K562 (cell line): ENCODE measurements around the gene LRRC47. TPM values are rescaled to one million over a fixed set of nuclear protein-coding genes. Genes with fewer than 3 reads are reported as not detected.

ENCODE experiments used
- ATAC-seq: fragments of 200-7000 bp; cut with Tn5 transposase; 3 replicates; pipeline ENCODE4 v1.9.1; 2020; ENCODE audit warnings: moderate library complexity
- BruUV-seq: library from RNA; stranded (reverse); fragments of 400-500 nt; replicated peaks from 2 replicates; lab custom pipeline; 2021; lab: Mats Ljungman, UMichigan
- CTCF ChIA-PET: fragments of 300-600 bp; formaldehyde crosslinking; extraction: SDS; loops from one replicate; lab custom pipeline; 2021; ENCODE audit warnings: low intra/inter-chr PET ratio; lab: Yijun Ruan, JAX
- POLR2A ChIA-PET: fragments of 300-600, 350-650 bp; sonication (Branson Sonifier 250); formaldehyde crosslinking; extraction: SDS; loops from one replicate; lab custom pipeline; 2021; ENCODE audit warnings: antibody characterized with exemption, inconsistent platforms; lab: Yijun Ruan, JAX
- DNase-seq, 4 experiments: peaks; one replicate each; pipeline versions ENCODE4 v3.0.0 to v3.0.0-alpha.2; 2011 to 2018; ENCODE audit warnings: low spot score in 3 of 4, mixed read lengths in 3 of 4; ENCODE audit errors: extremely low read depth in 1 of 4
- FAIRE-seq: peaks from 2 replicates; lab custom pipeline; 2011; peaks lifted over from hg19 to GRCh38; lab: Jason Lieb, UNC
- H2AFZ ChIP-seq: 2 replicates; pipeline ENCODE4 v1.6.0; 2011; ENCODE audit warnings: low read depth, low read length, control low read depth, inconsistent platforms
- H3K27ac ChIP-seq: fragments of 200-600 bp; 3 replicates; pipeline ENCODE4 v1.8.0; 2011; ENCODE audit warnings: low read depth, mild to moderate bottlenecking, control low read depth, inconsistent platforms, low read length, moderate library complexity, mixed read lengths; ENCODE audit errors: extremely low read depth
- H3K27me3 ChIP-seq, 2 experiments: fragments of 300-600 bp in 1 of 2; 2 replicates in 1 of 2; 3 replicates in 1 of 2; pipeline versions ENCODE4 v1.6.0 to v1.8.0; 2011; ENCODE audit warnings: inconsistent platforms in 2 of 2, low read length in 2 of 2, mild to moderate bottlenecking in 1 of 2, mixed read lengths in 1 of 2, moderate library complexity in 1 of 2; ENCODE audit not compliant: control insufficient read depth in 2 of 2, insufficient read depth in 2 of 2
- H3K36me3 ChIP-seq: fragments of 300-600 bp; 3 replicates; pipeline ENCODE4 v1.8.0; 2011; ENCODE audit warnings: mild to moderate bottlenecking, low read length, inconsistent platforms; ENCODE audit not compliant: control insufficient read depth, insufficient read depth
- H3K4me1 ChIP-seq, 2 experiments: fragments of 200-600 bp in 1 of 2; replicated peaks in 1 of 2; 2 replicates in 1 of 2; 3 replicates in 1 of 2; pipeline versions ENCODE4 v1.5.1 to v1.8.0; 2011; ENCODE audit warnings: inconsistent platforms in 2 of 2, low read length in 2 of 2, mild to moderate bottlenecking in 1 of 2, mixed read lengths in 1 of 2, moderate library complexity in 1 of 2; ENCODE audit not compliant: control insufficient read depth in 2 of 2, insufficient read depth in 2 of 2
- H3K4me2 ChIP-seq: 2 replicates; pipeline ENCODE4 v1.6.1; 2011; ENCODE audit warnings: low read length, control low read depth, inconsistent platforms, mixed read lengths; ENCODE audit not compliant: insufficient read depth
- H3K4me3 ChIP-seq: fragments of 200-600 bp; sonication (generic), shearing (Covaris generic); 2 replicates; pipeline ENCODE4 v1.5.1; 2016; ENCODE audit warnings: control low read depth, inconsistent platforms
- H3K79me2 ChIP-seq: fragments of 200-600 bp; 3 replicates; pipeline ENCODE4 v1.8.0; 2011; ENCODE audit warnings: low read length, inconsistent platforms; ENCODE audit not compliant: control insufficient read depth, insufficient read depth
- H3K9ac ChIP-seq, 2 experiments: 2 replicates each; pipeline versions ENCODE4 v1.6.0 to v1.6.1; 2011; ENCODE audit warnings: low read depth in 2 of 2, low read length in 2 of 2, control low read depth in 1 of 2, inconsistent platforms in 1 of 2, mild to moderate bottlenecking in 1 of 2, mixed read lengths in 1 of 2; ENCODE audit not compliant: insufficient read depth in 1 of 2
- H3K9me1 ChIP-seq: one replicate; pipeline ENCODE4 v1.6.0; 2011; ENCODE audit warnings: inconsistent platforms, mild to moderate bottlenecking, low read length, moderate library complexity; ENCODE audit not compliant: control insufficient read depth, insufficient read depth
- H3K9me3 ChIP-seq: replicated peaks from 2 replicates; pipeline ENCODE4 v1.5.1; 2011; ENCODE audit warnings: low read depth, low read length, inconsistent platforms; ENCODE audit not compliant: control insufficient read depth, insufficient read depth
- H4K20me1 ChIP-seq: replicated peaks from 2 replicates; pipeline ENCODE4 v1.6.1; 2011; ENCODE audit warnings: low read length, inconsistent platforms, mixed read lengths; ENCODE audit not compliant: control insufficient read depth, insufficient read depth
- ARNT ChIP-seq, 2 experiments: fragments of 450-650 bp; IDR thresholded peaks; 2 replicates each; pipeline ENCODE4 v1.6.1; 2016; ENCODE audit warnings: mild to moderate bottlenecking in 1 of 2
- COPS2 ChIP-seq: fragments of 450-650 bp; conservative IDR thresholded peaks from 2 replicates; pipeline ENCODE4 v1.6.1; 2016; ENCODE audit warnings: mild to moderate bottlenecking, moderate library complexity
- EP300 ChIP-seq: IDR thresholded peaks from 2 replicates; pipeline ENCODE4 v1.6.1; 2012; ENCODE audit warnings: low read length, improper control_type of control experiment
- KAT2B ChIP-seq: IDR thresholded peaks from one replicate; pipeline ENCODE4 v1.6.1; 2012; ENCODE audit warnings: low read depth, mild to moderate bottlenecking, control low read depth, inconsistent platforms, low read length, moderate library complexity
- LARP7 ChIP-seq: fragments of 450-650 bp; IDR thresholded peaks from 2 replicates; pipeline ENCODE4 v1.6.1; 2016
- MAFK ChIP-seq: IDR thresholded peaks from 2 replicates; pipeline ENCODE4 v1.6.1; 2011; ENCODE audit warnings: low read length, improper control_type of control experiment
- PYGO2 ChIP-seq: fragments of 450-650 bp; IDR thresholded peaks from 2 replicates; pipeline ENCODE4 v1.6.1; 2016; ENCODE audit warnings: mild to moderate bottlenecking, missing genetic modification characterization, moderate library complexity, missing compliant biosample characterization
- SMARCA5 ChIP-seq: fragments of 450-650 bp; IDR thresholded peaks from 2 replicates; pipeline ENCODE4 v1.6.1; 2016
- STAT5A ChIP-seq: IDR thresholded peaks from 2 replicates; pipeline ENCODE4 v1.6.1; 2012; ENCODE audit warnings: low read length, inconsistent platforms, borderline replicate concordance
- SUPT5H ChIP-seq: fragments of 450-650 bp; IDR thresholded peaks from 2 replicates; pipeline ENCODE4 v1.6.1; 2016
- TGIF2 ChIP-seq: sonication (generic); formaldehyde crosslinking; IDR thresholded peaks from 2 replicates; pipeline ENCODE4 v1.8.1; 2022; ENCODE audit warnings: mild to moderate bottlenecking, missing genetic modification reagents, moderate library complexity
- U2AF2 ChIP-seq: fragments of 200-400 bp; formaldehyde crosslinking; optimal IDR thresholded peaks from 2 replicates; pipeline ENCODE3; 2017; ENCODE audit warnings: low read depth, mild to moderate bottlenecking, low read length
- YBX1 ChIP-seq: fragments of 450-650 bp; IDR thresholded peaks from 2 replicates; pipeline ENCODE4 v1.7.1; 2016; ENCODE audit warnings: mild to moderate bottlenecking
- WGBS: fragments of 100-300 bp; shearing (Covaris generic); methylation state at CpG from one replicate; pipeline ENCODE4 v1.1.6; 2016; ENCODE audit warnings: low coverage, mixed read lengths; ENCODE audit not compliant: insufficient coverage; ENCODE audit errors: missing lambda C conversion rate; 5-methylcytosine and 5-hydroxymethylcytosine counted together
- in situ Hi-C: fragments of 300-500 bp; cut with MboI; formaldehyde crosslinking; loops from 4 replicates; pipeline ENCODE4 v1.15.0; 2018; ENCODE audit warnings: inconsistent platforms, mixed read lengths
- intact Hi-C: fragments of 100-400 bp; cut with micrococcal nuclease; formaldehyde crosslinking; loops from 2 replicates; pipeline ENCODE4 v1.14.2; 2022
- polyA plus RNA-seq, 8 experiments: library from polyadenylated mRNA; depleted of rRNA in 4 of 8; stranded (reverse) in 5 of 8; unstranded in 3 of 8; fragments of >200 nt; fragmentation: Nextera tagmentation in 2 of 8; fragmentation: Illumina TruSeq in 1 of 8; extraction: Ambion mirVana in 2 of 8; extraction: Trizol in 1 of 8; gene quantifications; 2 replicates each; pipeline versions ENCODE4 v1.2.1 to v1.2.3, GENCODE V29; 2011 to 2014; ENCODE audit warnings: inconsistent platforms in 1 of 8, missing spikeins in 1 of 8
- total RNA-seq, 7 experiments: library from RNA; depleted of rRNA in 6 of 7; stranded (reverse); fragments of >200 nt in 6 of 7; fragmentation: Illumina TruSeq in 2 of 7; extraction: Trizol in 2 of 7; gene quantifications; 2 replicates each; pipeline versions ENCODE4 v1.2.1 to v1.2.3, GENCODE V29; 2011 to 2021; ENCODE audit warnings: low replicate concordance in 1 of 7
- TF ChIP-seq, protein P1 (sequence below): fragments of 150-350 bp; conservative IDR thresholded peaks from 2 replicates; pipeline ENCODE4 v1.6.1; 2014; ENCODE audit warnings: low read length
- TF ChIP-seq, protein P2 (sequence below): fragments of 250-450 bp; sonication (Bioruptor Pico); IDR thresholded peaks from 2 replicates; pipeline ENCODE4 v1.5.0; 2021; ENCODE audit warnings: mild to moderate bottlenecking, borderline replicate concordance

LRRC47 gene
- total and polyA plus RNA-seq, 9 of the 15 experiments (the other 6 are each of a cell fraction or from before 2014, with no cell fraction given), result 4.6 to 68.0 (median 35.9) TPM

GRCh38 chr1:3736708-3737107 lies 59.6 kb downstream of the LRRC47 start:
- intact Hi-C loops, result no loop called here
- Histone ChIP-seq H3K9me3 (no peaks in the 10 kb centered on the region), H2AFZ (no peak overlapping the region), H4K20me1 (peaks cover 4% of the 10 kb centered on the region; the same call in 1 of the 2 replicates)
- CTCF ChIA-PET, result no interaction called here
- no peak for DNase-seq
- no peak for TF ChIP-seq U2AF2
- TF ChIP-seq COPS2, result no peak
- TF ChIP-seq KAT2B, result no peak
- TF ChIP-seq STAT5A, result no peak
- TF ChIP-seq PYGO2 (tag), result no peak
- TF ChIP-seq ARNT (IDR thresholded peaks at IDR 0.05), result no peak
- no peak for TF ChIP-seq TGIF2 (CRISPR knock-in tag)
- TF ChIP-seq SUPT5H, result no peak
- no peak for TF ChIP-seq LARP7
- no peak for TF ChIP-seq YBX1
- TF ChIP-seq EP300, result no peak
- no peak for TF ChIP-seq MAFK
- TF ChIP-seq, protein P1, sequence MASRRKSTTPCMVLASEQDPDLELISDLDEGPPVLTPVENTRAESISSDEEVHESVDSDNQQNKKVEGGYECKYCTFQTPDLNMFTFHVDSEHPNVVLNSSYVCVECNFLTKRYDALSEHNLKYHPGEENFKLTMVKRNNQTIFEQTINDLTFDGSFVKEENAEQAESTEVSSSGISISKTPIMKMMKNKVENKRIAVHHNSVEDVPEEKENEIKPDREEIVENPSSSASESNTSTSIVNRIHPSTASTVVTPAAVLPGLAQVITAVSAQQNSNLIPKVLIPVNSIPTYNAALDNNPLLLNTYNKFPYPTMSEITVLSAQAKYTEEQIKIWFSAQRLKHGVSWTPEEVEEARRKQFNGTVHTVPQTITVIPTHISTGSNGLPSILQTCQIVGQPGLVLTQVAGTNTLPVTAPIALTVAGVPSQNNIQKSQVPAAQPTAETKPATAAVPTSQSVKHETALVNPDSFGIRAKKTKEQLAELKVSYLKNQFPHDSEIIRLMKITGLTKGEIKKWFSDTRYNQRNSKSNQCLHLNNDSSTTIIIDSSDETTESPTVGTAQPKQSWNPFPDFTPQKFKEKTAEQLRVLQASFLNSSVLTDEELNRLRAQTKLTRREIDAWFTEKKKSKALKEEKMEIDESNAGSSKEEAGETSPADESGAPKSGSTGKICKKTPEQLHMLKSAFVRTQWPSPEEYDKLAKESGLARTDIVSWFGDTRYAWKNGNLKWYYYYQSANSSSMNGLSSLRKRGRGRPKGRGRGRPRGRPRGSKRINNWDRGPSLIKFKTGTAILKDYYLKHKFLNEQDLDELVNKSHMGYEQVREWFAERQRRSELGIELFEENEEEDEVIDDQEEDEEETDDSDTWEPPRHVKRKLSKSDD, result no peak
- no peak for TF ChIP-seq SMARCA5
- TF ChIP-seq, protein P2, sequence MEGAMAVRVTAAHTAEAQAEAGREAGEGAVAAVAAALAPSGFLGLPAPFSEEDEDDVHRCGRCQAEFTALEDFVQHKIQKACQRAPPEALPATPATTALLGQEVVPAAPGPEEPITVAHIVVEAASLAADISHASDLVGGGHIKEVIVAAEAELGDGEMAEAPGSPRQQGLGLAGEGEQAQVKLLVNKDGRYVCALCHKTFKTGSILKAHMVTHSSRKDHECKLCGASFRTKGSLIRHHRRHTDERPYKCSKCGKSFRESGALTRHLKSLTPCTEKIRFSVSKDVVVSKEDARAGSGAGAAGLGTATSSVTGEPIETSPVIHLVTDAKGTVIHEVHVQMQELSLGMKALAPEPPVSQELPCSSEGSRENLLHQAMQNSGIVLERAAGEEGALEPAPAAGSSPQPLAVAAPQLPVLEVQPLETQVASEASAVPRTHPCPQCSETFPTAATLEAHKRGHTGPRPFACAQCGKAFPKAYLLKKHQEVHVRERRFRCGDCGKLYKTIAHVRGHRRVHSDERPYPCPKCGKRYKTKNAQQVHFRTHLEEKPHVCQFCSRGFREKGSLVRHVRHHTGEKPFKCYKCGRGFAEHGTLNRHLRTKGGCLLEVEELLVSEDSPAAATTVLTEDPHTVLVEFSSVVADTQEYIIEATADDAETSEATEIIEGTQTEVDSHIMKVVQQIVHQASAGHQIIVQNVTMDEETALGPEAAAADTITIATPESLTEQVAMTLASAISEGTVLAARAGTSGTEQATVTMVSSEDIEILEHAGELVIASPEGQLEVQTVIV (CRISPR knock-in tag), result no peak
- TF ChIP-seq, all 486 proteins: peak for 0
- Histone ChIP-seq H3K9ac (no peak overlapping the region), H3K4me3 (no peak overlapping the region), H3K79me2 (no peaks in the 10 kb centered on the region), H3K4me1 (peaks cover 0 to 42% of the 10 kb centered on the region in 2 experiments; a peak in 2 of 5 replicates), H3K36me3 (peaks cover 62% of the 10 kb centered on the region; the same call in 2 of the 3 replicates), H3K4me2 (no peak overlapping the region), H3K27ac (no peak overlapping the region), H3K27me3 (no peaks in the 10 kb centered on the region), H3K9me1 (peaks cover 5% of the 10 kb centered on the region)
- ATAC-seq (no peak), FAIRE-seq (no peak)
- POLR2A ChIA-PET, result interaction anchor here (1.2 kb wide), 1 partner anchor 37 kb away, joined by 5 read pairs; no protein-coding TSS in a partner anchor
- in situ Hi-C loops, result no loop called here
- WGBS, result 82% methylated on average over 14 of the region's 14 CpGs
- BruUV-seq, result no TSS peak
